Stimulated activated CD4-positive, alpha-beta T cell treated with anti-CD3 and anti-CD28 coated beads, Interleukin-2, amount 100 ng/mL, for 48 hours (primary cell): ENCODE data around the gene NELFB.

Source experiments
- DNase-seq, 2 donors: peaks; one replicate each; pipeline ENCODE4 v3.0.0-alpha.2; 2020

NELFB gene

GRCh38 chr9:137315581-137316011, 60.5 kb downstream of the NELFB start:
- no peak for DNase-seq

GRCh38 chr9:137316012-137316981, 61.2 kb downstream of the NELFB start:
- no peak for DNase-seq

- DNase-seq, result no peak
Observed at GRCh38 chr9:137317021-137317717, 62.0 kb downstream of the NELFB start.

- no peak for DNase-seq
Observed at GRCh38 chr9:137317718-137318511, 62.8 kb downstream of the NELFB start.

GRCh38 chr9:137318602-137319001, 63.5 kb downstream of the NELFB start:
- DNase-seq, result no peak

GRCh38 chr9:137319011-137319738, 64.0 kb downstream of the NELFB start:
- DNase-seq, result no peak

GRCh38 chr9:137319739-137320551, 64.8 kb downstream of the NELFB start:
- DNase-seq, result no peak

GRCh38 chr9:137320555-137321384, 65.6 kb downstream of the NELFB start:
- no peak for DNase-seq

- no peak for DNase-seq
Observed at GRCh38 chr9:137321726-137322361, 66.7 kb downstream of the NELFB start.
